OCI-LY7 (cell line): Measurements from ENCODE around the gene OSBPL3.

Experiments used
- CTCF ChIP-seq: fragments of 200-600 bp; sonication (generic); conservative IDR thresholded peaks from 2 replicates; pipeline ENCODE4 v1.5.1; 2014; ENCODE audit warnings: mild to moderate bottlenecking, antibody characterized with exemption, low read length, moderate library complexity, mixed read lengths
- EZH2phosphoT487 ChIP-seq: fragments of 200-600 bp; sonication (generic); IDR thresholded peaks from 2 replicates; pipeline ENCODE4 v1.6.1; 2018; ENCODE audit warnings: low read depth, borderline replicate concordance, mild to moderate bottlenecking, mixed run types, antibody characterized with exemption, low read length, moderate library complexity, mixed read lengths

DNA sequence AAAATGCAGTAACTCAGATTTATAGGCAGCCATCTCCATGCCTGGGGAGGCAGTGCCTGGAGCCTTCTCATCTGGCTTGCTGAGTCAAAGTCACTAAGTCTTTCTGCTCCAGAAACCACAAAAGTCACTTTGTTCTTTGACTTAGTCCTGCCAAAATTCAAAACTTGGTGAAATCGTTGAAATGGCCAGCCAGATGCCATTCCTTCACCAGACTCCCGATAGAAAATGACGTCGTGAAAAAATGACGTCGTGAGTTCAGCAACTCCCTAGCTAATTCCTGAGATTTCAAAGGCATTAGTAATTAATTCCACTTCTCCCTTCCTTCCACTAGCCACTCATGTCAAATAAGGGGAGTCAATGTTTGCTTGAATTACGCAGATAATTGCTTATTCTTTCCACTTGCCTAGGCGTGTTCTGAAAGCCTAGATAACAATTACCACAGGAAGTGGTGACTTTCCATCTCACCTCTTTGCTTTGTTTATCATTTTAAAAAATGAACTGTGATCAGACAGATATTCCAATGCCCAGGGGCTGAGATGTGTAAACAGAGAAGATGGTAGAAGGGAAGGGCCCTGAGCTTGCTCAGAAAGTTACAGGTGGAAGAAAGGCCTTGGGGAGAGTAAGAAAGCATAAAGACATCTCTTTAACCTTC, 48.5 kb upstream of the OSBPL3 start:
- TF ChIP-seq CTCF (no peak), EZH2phosphoT487 (no peak)
